GM13976 (cell line): Measurements from ENCODE around the gene ZNF665.

Source experiments
- DNase-seq: peaks from one replicate; pipeline ENCODE4 v3.0.0; 2012; ENCODE audit warnings: low spot score
- in situ Hi-C: fragments of 300-500 bp; cut with MboI; formaldehyde crosslinking; loops from one replicate; pipeline ENCODE4 v1.12.0; 2022; ENCODE audit warnings: low sequenced_read_pairs, mixed read lengths, inconsistent platforms; ENCODE audit not compliant: unreplicated experiment
- TF ChIP-seq, protein P1 (sequence below): IDR thresholded peaks from 2 replicates; pipeline ENCODE4 v1.5.1; 2012; ENCODE audit warnings: borderline replicate concordance, mild to moderate bottlenecking; ENCODE audit not compliant: insufficient read depth; ENCODE audit errors: extremely low read depth, missing control alignments, control extremely low read depth

ZNF665 gene

DNA sequence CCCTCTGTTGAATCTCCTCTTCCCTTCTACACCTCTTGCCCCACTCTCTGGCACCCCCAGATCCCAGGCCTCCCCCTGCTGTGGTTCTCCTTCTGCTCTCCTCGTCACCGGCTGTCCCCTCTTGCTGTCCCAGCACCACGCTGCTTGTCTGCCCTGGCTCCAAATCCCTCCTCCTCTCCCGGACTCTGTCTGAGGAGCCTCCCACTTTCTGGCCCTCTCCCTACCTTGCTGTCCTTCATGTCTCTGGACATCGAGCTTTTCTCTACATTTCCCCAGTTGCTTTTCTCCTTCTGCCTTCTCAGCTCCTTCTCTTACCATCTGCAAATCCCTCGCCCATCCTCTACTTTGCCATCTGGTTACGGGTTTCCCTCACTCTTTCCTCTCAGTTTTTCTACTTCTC is 35.5 kb downstream of the ZNF665 start:
- TF ChIP-seq, protein P1, sequence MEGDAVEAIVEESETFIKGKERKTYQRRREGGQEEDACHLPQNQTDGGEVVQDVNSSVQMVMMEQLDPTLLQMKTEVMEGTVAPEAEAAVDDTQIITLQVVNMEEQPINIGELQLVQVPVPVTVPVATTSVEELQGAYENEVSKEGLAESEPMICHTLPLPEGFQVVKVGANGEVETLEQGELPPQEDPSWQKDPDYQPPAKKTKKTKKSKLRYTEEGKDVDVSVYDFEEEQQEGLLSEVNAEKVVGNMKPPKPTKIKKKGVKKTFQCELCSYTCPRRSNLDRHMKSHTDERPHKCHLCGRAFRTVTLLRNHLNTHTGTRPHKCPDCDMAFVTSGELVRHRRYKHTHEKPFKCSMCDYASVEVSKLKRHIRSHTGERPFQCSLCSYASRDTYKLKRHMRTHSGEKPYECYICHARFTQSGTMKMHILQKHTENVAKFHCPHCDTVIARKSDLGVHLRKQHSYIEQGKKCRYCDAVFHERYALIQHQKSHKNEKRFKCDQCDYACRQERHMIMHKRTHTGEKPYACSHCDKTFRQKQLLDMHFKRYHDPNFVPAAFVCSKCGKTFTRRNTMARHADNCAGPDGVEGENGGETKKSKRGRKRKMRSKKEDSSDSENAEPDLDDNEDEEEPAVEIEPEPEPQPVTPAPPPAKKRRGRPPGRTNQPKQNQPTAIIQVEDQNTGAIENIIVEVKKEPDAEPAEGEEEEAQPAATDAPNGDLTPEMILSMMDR, result no peak
- in situ Hi-C loops, result no loop called here
- DNase-seq, result no peak

GRCh38 chr19:53156850-53157249 is 36.3 kb downstream of the ZNF665 start:
- in situ Hi-C loops, result no loop called here
- TF ChIP-seq, protein P1, result no peak

DNA sequence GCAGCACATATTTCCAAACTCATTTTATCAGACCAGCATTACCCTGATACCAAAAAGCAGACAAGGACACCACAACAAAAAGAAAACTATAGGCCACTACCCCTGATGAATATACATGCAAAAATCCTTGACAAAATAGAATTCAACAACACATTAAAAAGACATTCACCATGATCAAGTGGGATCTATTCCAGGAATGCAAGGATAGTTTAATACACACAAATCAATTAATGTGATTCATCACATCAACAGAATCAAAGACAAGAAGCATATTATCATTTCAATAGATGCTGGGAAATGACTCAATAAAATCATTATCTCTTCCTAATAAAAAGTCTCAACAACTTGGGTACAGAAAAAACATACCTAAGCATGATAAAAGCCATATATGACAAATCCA is 45.5 kb downstream of the ZNF665 start:
- no peak for DNase-seq
- TF ChIP-seq, protein P1, result no peak
- in situ Hi-C loops, result no loop called here

More at GRCh38 chr19:53156850-53157249, 36.3 kb downstream of the ZNF665 start:
- no peak for DNase-seq

- in situ Hi-C loops, result no loop called here
- TF ChIP-seq, protein P1, result no peak
- DNase-seq, result no peak
Observed at GRCh38 chr19:53140351-53140750, 52.8 kb downstream of the ZNF665 start.

DNA sequence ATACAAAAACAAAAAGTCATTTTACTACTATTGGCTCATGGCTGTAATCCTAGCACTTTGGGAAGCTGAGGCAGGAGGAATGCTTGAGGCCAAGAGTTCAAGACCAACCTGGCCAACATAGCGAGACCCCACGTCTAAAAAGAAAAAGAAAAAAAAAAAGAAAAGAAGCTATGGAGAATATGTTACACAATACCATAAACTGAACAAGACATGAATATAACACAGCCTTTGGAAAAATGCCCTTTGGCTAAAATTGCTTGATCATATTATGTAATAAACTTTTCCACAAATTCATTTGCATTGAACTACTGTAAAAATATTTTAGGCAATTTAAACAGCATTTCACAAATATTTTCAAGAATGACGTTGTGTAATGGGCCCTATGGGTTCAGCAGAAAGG is 56.7 kb downstream of the ZNF665 start:
- in situ Hi-C loops, result no loop called here
- DNase-seq, result no peak

DNA sequence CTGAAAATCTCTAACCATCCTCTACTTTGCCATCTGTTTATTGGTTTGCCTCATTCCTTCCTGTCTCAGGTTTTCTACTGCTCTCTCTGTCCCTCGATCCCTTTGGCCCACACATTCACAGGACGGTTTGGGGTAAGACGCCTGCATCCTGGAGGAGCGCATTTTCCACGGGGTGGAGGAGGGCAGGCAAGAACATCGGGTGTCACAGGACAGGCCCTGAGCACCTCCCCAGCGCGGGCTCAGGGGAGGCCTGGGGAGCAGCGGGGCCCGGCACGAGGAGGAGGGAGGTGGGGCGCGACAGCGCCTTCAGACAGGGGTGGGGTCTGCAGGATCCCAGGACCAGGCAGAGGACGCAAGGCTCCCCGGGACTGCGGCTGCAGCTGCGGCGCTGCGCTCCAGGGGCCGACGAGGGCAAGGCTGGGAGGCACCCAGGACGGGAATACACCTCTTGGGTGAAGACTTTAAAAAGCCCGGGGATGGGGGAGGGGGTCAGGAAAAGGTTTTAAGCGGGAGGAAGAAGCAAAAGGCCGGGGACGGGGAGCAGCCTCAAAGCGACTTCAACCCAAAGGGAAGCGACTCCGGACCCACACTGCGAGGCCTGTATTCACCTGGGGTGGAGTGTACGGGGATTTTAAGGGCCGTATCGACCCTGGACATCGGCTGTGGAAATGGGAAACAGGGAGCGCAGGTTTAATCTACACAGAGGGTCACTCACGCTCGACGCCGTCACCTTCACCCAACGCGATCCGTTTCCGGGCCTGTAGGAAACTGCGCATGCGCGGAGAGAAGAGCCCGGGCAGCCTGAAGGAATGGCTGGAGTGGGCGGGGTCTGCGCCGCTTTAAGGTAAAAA is 60.8 kb downstream of the ZNF665 start, which contains the start of gene ZNF415:
TSS of gene ZNF415 (minus strand) at position 770 of the 851 bp plus-strand sequence. CDS start 10,234 bp downstream, outside the sequence.
- peak; percentile 67 for DNase-seq
- TF ChIP-seq, protein P1, result no peak
- in situ Hi-C loops, result no loop called here

More for the DNA sequence above, 56.7 kb downstream of the ZNF665 start:
- TF ChIP-seq, protein P1, result no peak
